ENCODE measurements around the gene KRT85. TPM values are rescaled to one million over a fixed set of nuclear protein-coding genes. Genes with fewer than 3 reads are reported as not detected.

The KRT85 gene
- total and polyA plus RNA-seq, 2 of the 13 experiments (the other 11 are each of a cell fraction or from before 2014, with no cell fraction given) = not detected

DNA sequence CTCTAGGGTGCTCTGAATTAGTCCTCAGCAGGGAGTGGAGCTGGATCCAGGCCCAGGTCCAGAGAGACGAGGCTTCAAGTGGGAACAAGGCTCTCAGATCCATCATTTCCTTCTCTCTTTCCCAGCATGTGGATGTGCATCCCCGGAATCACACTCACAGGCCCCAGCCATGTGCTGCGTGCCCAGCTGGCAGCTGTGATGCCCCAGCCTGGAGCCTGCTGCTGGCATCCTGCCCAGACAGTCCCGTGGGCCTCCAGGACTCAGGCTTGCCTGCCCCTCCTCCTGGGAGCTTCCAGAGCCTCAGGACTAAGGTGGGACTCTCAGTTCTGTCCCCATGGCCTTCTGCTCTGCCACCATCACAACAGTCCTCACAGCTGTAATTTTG is 24.3 kb upstream of the KRT85 start (continued):
- TF ChIP-seq, protein P1, sequence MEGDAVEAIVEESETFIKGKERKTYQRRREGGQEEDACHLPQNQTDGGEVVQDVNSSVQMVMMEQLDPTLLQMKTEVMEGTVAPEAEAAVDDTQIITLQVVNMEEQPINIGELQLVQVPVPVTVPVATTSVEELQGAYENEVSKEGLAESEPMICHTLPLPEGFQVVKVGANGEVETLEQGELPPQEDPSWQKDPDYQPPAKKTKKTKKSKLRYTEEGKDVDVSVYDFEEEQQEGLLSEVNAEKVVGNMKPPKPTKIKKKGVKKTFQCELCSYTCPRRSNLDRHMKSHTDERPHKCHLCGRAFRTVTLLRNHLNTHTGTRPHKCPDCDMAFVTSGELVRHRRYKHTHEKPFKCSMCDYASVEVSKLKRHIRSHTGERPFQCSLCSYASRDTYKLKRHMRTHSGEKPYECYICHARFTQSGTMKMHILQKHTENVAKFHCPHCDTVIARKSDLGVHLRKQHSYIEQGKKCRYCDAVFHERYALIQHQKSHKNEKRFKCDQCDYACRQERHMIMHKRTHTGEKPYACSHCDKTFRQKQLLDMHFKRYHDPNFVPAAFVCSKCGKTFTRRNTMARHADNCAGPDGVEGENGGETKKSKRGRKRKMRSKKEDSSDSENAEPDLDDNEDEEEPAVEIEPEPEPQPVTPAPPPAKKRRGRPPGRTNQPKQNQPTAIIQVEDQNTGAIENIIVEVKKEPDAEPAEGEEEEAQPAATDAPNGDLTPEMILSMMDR (CRISPR knock-in tag; IDR thresholded peaks at IDR 0.05) = no peak

DNA sequence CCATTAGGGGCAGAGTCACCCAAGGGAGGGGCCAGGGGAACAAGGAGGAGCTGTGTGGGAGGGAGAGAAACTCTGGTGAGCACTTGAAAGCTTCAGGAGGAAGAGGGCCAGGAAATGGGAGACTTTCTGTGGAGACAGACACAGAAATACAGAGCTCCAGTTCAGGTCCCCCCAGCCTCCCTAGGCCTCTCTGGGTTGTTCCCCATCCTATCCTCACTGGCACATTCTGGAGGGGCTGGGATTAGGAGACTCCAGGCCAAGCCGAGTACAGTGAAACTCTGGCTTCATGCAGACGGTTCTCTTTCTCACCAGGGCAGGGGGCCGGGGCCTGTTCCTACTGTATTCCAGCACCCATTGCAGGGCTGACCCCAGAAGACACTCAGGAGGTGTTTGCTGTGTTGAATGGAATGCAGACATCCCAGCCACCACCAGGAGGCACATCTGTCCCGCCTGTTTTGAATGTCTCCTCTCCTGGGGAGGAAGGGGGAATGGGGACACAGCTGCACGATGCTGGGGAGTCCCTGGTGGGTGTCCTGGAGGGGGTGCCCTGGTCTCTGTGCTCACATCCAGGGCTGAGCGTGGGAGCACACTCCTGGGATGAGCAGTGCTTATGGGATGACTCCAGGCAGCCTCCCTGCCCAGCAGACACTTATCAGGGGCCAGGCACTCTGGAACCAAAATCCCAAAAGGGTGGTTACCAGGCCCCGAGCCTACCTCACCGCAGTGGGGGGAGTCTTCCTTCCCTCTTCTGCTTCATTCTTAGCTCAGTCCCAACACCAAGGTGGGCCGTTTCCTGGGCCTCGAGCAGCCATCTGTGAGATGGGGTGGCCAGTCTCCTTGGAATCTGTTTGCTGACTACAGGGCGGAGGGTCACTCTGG is 23.7 kb upstream of the KRT85 start:
- FAIRE-seq (peak; percentile 44), ATAC-seq (peak; percentile 77), DNase-seq (ENCODE audit: low spot score) (peak; percentile 10)
- Histone ChIP-seq H2AFZ (ENCODE audit: low read length) (no peak overlapping the region), H3K4me1 (ENCODE audit: insufficient read depth, low read length) (no peaks in the 10 kb centered on the region), H3K9me3 (ENCODE audit: low read length) (no peaks in the 10 kb centered on the region), H4K20me1 (ENCODE audit: insufficient read depth, low read length) (no peaks in the 10 kb centered on the region), H3K4me3 (replicated peaks in 1 of 3; ENCODE audit: insufficient read depth in 1 of 3, low read depth in 2 of 3, low read length in 3 of 3) (no peak overlapping the region), H3K27me3 (ENCODE audit: control insufficient read depth in 1 of 2, insufficient read depth in 2 of 2, low read length in 2 of 2) (peaks cover 0 to 9% of the 10 kb centered on the region in 2 experiments; a peak in 3 of 5 replicates), H3K36me3 (replicated peaks in 1 of 2; ENCODE audit: control insufficient read depth in 1 of 2, insufficient read depth in 2 of 2, low read length in 2 of 2) (no peaks in the 10 kb centered on the region), H3K27ac (ENCODE audit: extremely low read length, insufficient read depth, low read length) (no peak overlapping the region), H3K4me2 (ENCODE audit: low read depth, low read length) (no peak overlapping the region), H3K79me2 (ENCODE audit: insufficient read depth, low read length) (no peaks in the 10 kb centered on the region), H3K9ac (ENCODE audit: insufficient read depth, low read depth, low read length) (no peak overlapping the region)
- in situ Hi-C loops (cut with HindIII; ENCODE audit: extremely low pct_ligation_motif_present, low pct_unique_long_range_greater_than_20kb) = loop anchor here (25.0 kb wide), 1 partner anchor 596 kb away; no protein-coding TSS in a partner anchor
- CTCF ChIA-PET (ENCODE audit: low intra/inter-chr PET ratio, low total read pairs) = interaction anchor here (0.7 kb wide), 1 partner anchor 489 kb away, joined by 6 read pairs; no protein-coding TSS in a partner anchor
- POLR2A ChIA-PET = no interaction called here
- intact Hi-C loops (cut with micrococcal nuclease; ENCODE audit: unreplicated experiment) = no loop called here
- BruUV-seq (replicated peaks) = no TSS peak
- 15% methylated on average over 5 of the region's 11 CpGs for WGBS (ENCODE audit: low lambda C conversion rate)
- TF ChIP-seq RORA (CRISPR knock-in tag; IDR thresholded peaks at IDR 0.05) (no peak), HDAC6 (IDR thresholded peaks at IDR 0.05; ENCODE audit: low read depth, low read length) (no peak), STAG1 (CRISPR knock-in tag; IDR thresholded peaks at IDR 0.05) (peak; percentile 59), RAD21 (CRISPR knock-in tag; IDR thresholded peaks at IDR 0.05) (peak; percentile 27; the same call in 1 of the 2 replicates), ZNF24 (IDR thresholded peaks at IDR 0.05) (no peak), ZNF12 (CRISPR knock-in tag; IDR thresholded peaks at IDR 0.05) (no peak), ZNF263 (CRISPR knock-in tag; IDR thresholded peaks at IDR 0.05) (peak; percentile 74), KMT2A (CRISPR knock-in tag; IDR thresholded peaks at IDR 0.05) (no peak), SMC3 (IDR thresholded peaks at IDR 0.05; ENCODE audit: low read length) (peak; percentile 17; the same call in 1 of the 2 replicates), TCF7L2 (IDR thresholded peaks at IDR 0.05; ENCODE audit: low read depth, low read length) (no peak), PAF1 (CRISPR knock-in tag; IDR thresholded peaks at IDR 0.05) (no peak), ZNF614 (CRISPR knock-in tag; IDR thresholded peaks at IDR 0.05; ENCODE audit: borderline replicate concordance) (no peak), KLF11 (CRISPR knock-in tag; IDR thresholded peaks at IDR 0.05) (no peak), ZNF101 (CRISPR knock-in tag; IDR thresholded peaks at IDR 0.05; ENCODE audit: borderline replicate concordance, low read depth) (no peak), CCDC6 (CRISPR knock-in tag; IDR thresholded peaks at IDR 0.05) (no peak), GTF2F1 (IDR thresholded peaks at IDR 0.05; ENCODE audit: low read length) (no peak), MAFF (IDR thresholded peaks at IDR 0.05; ENCODE audit: low read depth, low read length) (no peak)
- TF ChIP-seq, protein P2, sequence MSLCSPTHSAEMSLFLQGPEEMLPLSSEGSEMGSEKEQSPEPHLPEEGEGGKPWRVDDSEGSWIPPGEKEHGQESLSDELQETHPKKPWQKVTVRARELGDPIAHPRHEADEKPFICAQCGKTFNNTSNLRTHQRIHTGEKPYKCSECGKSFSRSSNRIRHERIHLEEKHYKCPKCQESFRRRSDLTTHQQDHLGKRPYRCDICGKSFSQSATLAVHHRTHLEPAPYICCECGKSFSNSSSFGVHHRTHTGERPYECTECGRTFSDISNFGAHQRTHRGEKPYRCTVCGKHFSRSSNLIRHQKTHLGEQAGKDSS (CRISPR knock-in tag; IDR thresholded peaks at IDR 0.05; ENCODE audit: borderline replicate concordance, low read depth) = no peak
- TF ChIP-seq, protein P1 (CRISPR knock-in tag; IDR thresholded peaks at IDR 0.05) = peak; percentile 68
